Endothelial cell of umbilical vein (primary cell): ENCODE data around the gene PLRG1. TPM values are rescaled to one million over a fixed set of nuclear protein-coding genes. Genes with fewer than 3 reads are reported as not detected.

ENCODE experiments used
- BruUV-seq: library from RNA; stranded (reverse); fragments of 400-500 nt; replicated peaks from 2 replicates; lab custom pipeline; 2021; lab: Mats Ljungman, UMichigan
- CTCF ChIA-PET: fragments of 300-600, 350-600 bp; sonication (Branson Sonifier 250); formaldehyde crosslinking; loops from one replicate; lab custom pipeline; 2021; ENCODE audit warnings: antibody characterized with exemption, inconsistent platforms; lab: Charles Lee
- POLR2A ChIA-PET: fragments of 300-600, 350-600 bp; sonication (Branson Sonifier 250); formaldehyde crosslinking; loops from one replicate; lab custom pipeline; 2021; ENCODE audit warnings: antibody characterized with exemption, inconsistent platforms; lab: Charles Lee
- DNase-seq: peaks from one replicate; pipeline ENCODE4 v3.0.0-alpha.2; 2011; ENCODE audit warnings: low read depth, low spot score
- FAIRE-seq: peaks from 2 replicates; lab custom pipeline; 2011; peaks lifted over from hg19 to GRCh38; lab: Jason Lieb, UNC
- H2AFZ ChIP-seq: 2 replicates; pipeline ENCODE4 v1.6.0; 2012; ENCODE audit warnings: low read depth, low read length, control low read depth, inconsistent platforms
- H3K27ac ChIP-seq: 2 replicates; pipeline ENCODE4 v1.5.1; 2011; ENCODE audit warnings: low read depth, mild to moderate bottlenecking, control low read depth, low read length, moderate library complexity; ENCODE audit not compliant: insufficient read depth
- H3K27me3 ChIP-seq, 2 experiments: 2 replicates each; pipeline versions ENCODE4 v1.6.0 to v1.6.1; 2011; ENCODE audit warnings: low read length in 2 of 2, mixed read lengths in 1 of 2; ENCODE audit not compliant: control insufficient read depth in 2 of 2, insufficient read depth in 2 of 2
- H3K36me3 ChIP-seq, 2 experiments: 2 replicates in 1 of 2; 3 replicates in 1 of 2; pipeline ENCODE4 v1.5.1; 2011; ENCODE audit warnings: low read length in 2 of 2, mild to moderate bottlenecking in 1 of 2, moderate library complexity in 1 of 2; ENCODE audit not compliant: control insufficient read depth in 2 of 2, insufficient read depth in 2 of 2; ENCODE audit errors: extremely low read depth in 1 of 2
- H3K4me1 ChIP-seq: 3 replicates; pipeline ENCODE4 v1.5.1; 2011; ENCODE audit warnings: mild to moderate bottlenecking, low read length; ENCODE audit not compliant: control insufficient read depth, insufficient read depth; ENCODE audit errors: extremely low read depth
- H3K4me2 ChIP-seq: 2 replicates; pipeline ENCODE4 v1.6.1; 2011; ENCODE audit warnings: low read length, control low read depth, mixed read lengths; ENCODE audit not compliant: insufficient read depth
- H3K4me3 ChIP-seq, 3 experiments: fragments of 200-600 bp in 1 of 3; sonication (generic), shearing (Covaris generic) in 1 of 3; replicated peaks in 1 of 3; 2 replicates each; pipeline ENCODE4 v1.5.1; 2011 to 2016; ENCODE audit warnings: control low read depth in 3 of 3, low read length in 3 of 3, mild to moderate bottlenecking in 2 of 3, inconsistent platforms in 1 of 3, low read depth in 1 of 3, moderate library complexity in 1 of 3; ENCODE audit not compliant: insufficient read depth in 1 of 3
- H3K79me2 ChIP-seq: 2 replicates; pipeline ENCODE4 v1.6.0; 2012; ENCODE audit warnings: low read length, inconsistent platforms; ENCODE audit not compliant: control insufficient read depth, insufficient read depth
- H3K9ac ChIP-seq: replicated peaks from 2 replicates; pipeline ENCODE3; 2011; ENCODE audit warnings: low read length, control low read depth; ENCODE audit not compliant: insufficient read depth; ENCODE audit errors: extremely low read depth
- H3K9me1 ChIP-seq: replicated peaks from 3 replicates; pipeline ENCODE4 v1.6.0; 2011; ENCODE audit warnings: mild to moderate bottlenecking, low read length; ENCODE audit not compliant: control insufficient read depth, insufficient read depth; ENCODE audit errors: extremely low read depth
- H3K9me3 ChIP-seq: replicated peaks from 2 replicates; pipeline ENCODE4 v1.5.1; 2012; ENCODE audit warnings: low read length, inconsistent platforms; ENCODE audit not compliant: control insufficient read depth, insufficient read depth
- H4K20me1 ChIP-seq: replicated peaks from 2 replicates; pipeline ENCODE3; 2011; ENCODE audit warnings: mild to moderate bottlenecking, low read length; ENCODE audit not compliant: control insufficient read depth, insufficient read depth; ENCODE audit errors: extremely low read depth
- FOS ChIP-seq: IDR thresholded peaks from 2 replicates; pipeline ENCODE4 v1.6.1; 2011; ENCODE audit warnings: mild to moderate bottlenecking, low read length, moderate library complexity, borderline replicate concordance; ENCODE audit not compliant: insufficient read depth
- GATA2 ChIP-seq: IDR thresholded peaks from 2 replicates; pipeline ENCODE4 v1.7.0; 2011; ENCODE audit warnings: low read depth, mild to moderate bottlenecking, moderate library complexity, mixed read lengths, low read length; ENCODE audit not compliant: insufficient read length, insufficient read depth
- JUN ChIP-seq: IDR thresholded peaks from 2 replicates; pipeline ENCODE4 v1.6.1; 2011; ENCODE audit warnings: borderline replicate concordance, low read depth; ENCODE audit not compliant: insufficient read length, insufficient read depth
- dilution Hi-C: fragments of 300-500 bp; cut with MboI; formaldehyde crosslinking; loops from one replicate; pipeline ENCODE4 v1.15.0; 2019; ENCODE audit warnings: low sequenced_read_pairs; ENCODE audit not compliant: extremely low pct_ligation_motif_present
- intact Hi-C: fragments of 100-400 bp; cut with micrococcal nuclease; formaldehyde crosslinking; loops from one replicate; pipeline ENCODE4 v1.10.0; 2022
- polyA plus RNA-seq, 4 experiments: library from polyadenylated mRNA; depleted of rRNA in 3 of 4; stranded (reverse) in 3 of 4; unstranded in 1 of 4; fragments of >200 nt; gene quantifications; 2 replicates each; pipeline versions ENCODE4 v1.2.1 to v1.2.3, GENCODE V29; 2011 to 2012; ENCODE audit warnings: missing spikeins in 1 of 4
- total RNA-seq: library from RNA; stranded (reverse); gene quantifications from 2 replicates; pipeline ENCODE4 v1.2.3, GENCODE V29; 2021
- TF ChIP-seq, protein P1 (sequence below), 2 donors: IDR thresholded peaks; 1 replicate in 1 of 2; 2 replicates in 1 of 2; pipeline ENCODE4 v1.5.1; 2011; ENCODE audit warnings: low read length in 2 of 2, mild to moderate bottlenecking in 2 of 2, moderate library complexity in 2 of 2, control low read depth in 1 of 2, inconsistent platforms in 1 of 2, low read depth in 1 of 2; ENCODE audit not compliant: insufficient read depth in 1 of 2; ENCODE audit errors: extremely low read depth in 1 of 2

The PLRG1 gene
- total and polyA plus RNA-seq, 2 donors (not counting 3 experiments of a cell fraction or from before 2014, with no cell fraction given) = 50.9 to 91.9 TPM

DNA sequence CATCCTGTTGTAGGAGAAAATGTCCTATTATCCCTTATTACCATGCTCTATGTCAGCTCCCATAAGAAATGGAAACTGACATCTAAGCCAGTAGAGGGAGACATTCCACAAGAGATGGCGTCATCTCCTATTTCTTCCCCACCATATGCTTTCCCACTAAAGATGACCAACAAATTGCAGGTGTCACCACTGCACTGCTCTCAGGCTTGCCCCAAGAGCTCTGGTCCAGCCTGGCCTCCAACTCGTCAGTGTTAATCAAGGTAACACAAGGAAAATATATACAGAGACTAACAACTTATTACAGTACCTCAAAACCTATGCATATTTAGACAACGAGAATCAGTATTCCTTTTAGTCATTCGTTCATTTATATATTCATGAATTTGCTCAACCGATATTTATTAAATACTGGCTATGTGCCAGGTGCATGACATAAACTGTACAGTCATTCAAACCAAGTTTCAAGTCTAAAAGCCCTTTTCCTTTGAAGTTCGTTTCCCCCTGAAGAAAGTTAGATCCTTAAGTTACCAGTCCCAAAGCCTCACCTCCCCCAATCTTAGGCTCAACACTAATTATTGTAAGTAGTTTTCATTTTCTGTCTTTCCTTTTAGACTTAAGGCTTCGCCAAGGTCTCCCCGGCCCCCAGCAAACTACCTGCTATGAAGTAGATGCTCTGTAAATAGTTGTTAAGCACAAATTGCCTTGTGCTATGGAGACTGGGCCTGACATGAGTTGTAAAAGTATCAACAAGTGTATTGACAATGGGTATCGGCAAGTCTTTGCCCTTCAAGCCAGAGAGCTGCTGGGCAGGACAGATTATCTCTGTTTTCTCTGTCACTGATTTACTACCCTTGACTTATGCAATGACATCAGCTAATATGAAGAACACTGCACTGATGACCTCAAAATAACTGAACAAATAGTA lies 9.6 kb upstream of the PLRG1 start:
- H3K9me1 ChIP-seq = no peaks in the 10 kb centered on the region
- dilution Hi-C loops = no loop called here
- H3K27ac ChIP-seq = no peak overlapping the region
- FAIRE-seq = peak; percentile 64
- H3K9ac ChIP-seq = no peak overlapping the region
- no peaks in the 10 kb centered on the region for H4K20me1 ChIP-seq
- peaks cover 0 to 12% of the 10 kb centered on the region in 2 experiments for H3K27me3 ChIP-seq
- no peak overlapping the region for H3K4me3 ChIP-seq
- no TSS peak for BruUV-seq
- TF ChIP-seq GATA2 (no peak), JUN (no peak), FOS (no peak)
- TF ChIP-seq, protein P1, sequence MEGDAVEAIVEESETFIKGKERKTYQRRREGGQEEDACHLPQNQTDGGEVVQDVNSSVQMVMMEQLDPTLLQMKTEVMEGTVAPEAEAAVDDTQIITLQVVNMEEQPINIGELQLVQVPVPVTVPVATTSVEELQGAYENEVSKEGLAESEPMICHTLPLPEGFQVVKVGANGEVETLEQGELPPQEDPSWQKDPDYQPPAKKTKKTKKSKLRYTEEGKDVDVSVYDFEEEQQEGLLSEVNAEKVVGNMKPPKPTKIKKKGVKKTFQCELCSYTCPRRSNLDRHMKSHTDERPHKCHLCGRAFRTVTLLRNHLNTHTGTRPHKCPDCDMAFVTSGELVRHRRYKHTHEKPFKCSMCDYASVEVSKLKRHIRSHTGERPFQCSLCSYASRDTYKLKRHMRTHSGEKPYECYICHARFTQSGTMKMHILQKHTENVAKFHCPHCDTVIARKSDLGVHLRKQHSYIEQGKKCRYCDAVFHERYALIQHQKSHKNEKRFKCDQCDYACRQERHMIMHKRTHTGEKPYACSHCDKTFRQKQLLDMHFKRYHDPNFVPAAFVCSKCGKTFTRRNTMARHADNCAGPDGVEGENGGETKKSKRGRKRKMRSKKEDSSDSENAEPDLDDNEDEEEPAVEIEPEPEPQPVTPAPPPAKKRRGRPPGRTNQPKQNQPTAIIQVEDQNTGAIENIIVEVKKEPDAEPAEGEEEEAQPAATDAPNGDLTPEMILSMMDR (IDR thresholded peaks at IDR 0.05; ENCODE audit: extremely low read depth in 1 of 2, insufficient read depth in 1 of 2, low read depth in 1 of 2, low read length in 2 of 2) = peak; percentile 40 to 49
- no peak overlapping the region for H2AFZ ChIP-seq
- DNase-seq = peak; percentile 53
- H3K79me2 ChIP-seq = no peaks in the 10 kb centered on the region
- no peaks in the 10 kb centered on the region for H3K36me3 ChIP-seq
- H3K4me1 ChIP-seq = no peaks in the 10 kb centered on the region
- CTCF ChIA-PET = interaction anchor here (0.6 to 6.0 kb wide), 31 partner anchors 8 to 793 kb away, joined by 3 to 112 read pairs (median 5); partner anchors contain the start of genes FGG, PLRG1 and RBM46
- no peaks in the 10 kb centered on the region for H3K9me3 ChIP-seq
- no peak overlapping the region for H3K4me2 ChIP-seq
- intact Hi-C loops = no loop called here
- POLR2A ChIA-PET = interaction anchor here (0.6 kb wide), 1 partner anchor 10 kb away, joined by 3 read pairs; the partner anchor contains the start of gene PLRG1
